Measurements from ENCODE around the gene HMGCL.

DNA sequence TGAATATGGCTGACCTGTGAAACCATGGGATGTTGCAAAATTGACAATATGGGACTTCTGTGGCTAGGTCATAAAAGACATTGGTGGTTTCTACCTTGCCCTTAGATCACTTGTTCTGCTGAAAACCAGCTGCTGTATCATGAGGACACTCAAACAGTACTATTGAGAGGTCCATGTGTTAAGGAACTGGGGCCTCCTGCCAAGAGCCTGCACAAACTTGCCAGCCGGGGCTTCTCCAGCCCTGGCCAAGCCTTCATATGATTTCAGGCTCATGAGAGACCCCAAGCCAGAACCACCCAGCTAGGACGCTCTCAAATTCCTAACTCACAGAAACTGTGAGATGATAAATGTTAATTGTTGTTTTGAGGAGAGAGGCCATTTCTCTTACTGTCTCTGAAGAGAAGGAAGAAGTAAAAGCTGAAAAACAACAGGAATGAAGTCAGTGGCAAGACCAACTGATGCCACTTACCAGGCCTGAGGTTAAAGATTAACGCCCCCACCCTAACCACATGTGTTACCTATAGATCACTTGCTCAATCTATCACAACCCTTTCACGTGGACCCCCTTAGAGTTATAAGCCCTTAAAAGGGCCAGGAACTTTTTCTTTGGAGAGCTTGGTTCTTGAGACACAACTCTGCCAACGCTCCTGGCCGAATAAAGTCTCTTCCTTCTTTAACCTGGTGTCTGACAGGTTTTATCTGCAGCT, 50.9 kb downstream of the HMGCL start:
- TF ChIP-seq, protein P1, sequence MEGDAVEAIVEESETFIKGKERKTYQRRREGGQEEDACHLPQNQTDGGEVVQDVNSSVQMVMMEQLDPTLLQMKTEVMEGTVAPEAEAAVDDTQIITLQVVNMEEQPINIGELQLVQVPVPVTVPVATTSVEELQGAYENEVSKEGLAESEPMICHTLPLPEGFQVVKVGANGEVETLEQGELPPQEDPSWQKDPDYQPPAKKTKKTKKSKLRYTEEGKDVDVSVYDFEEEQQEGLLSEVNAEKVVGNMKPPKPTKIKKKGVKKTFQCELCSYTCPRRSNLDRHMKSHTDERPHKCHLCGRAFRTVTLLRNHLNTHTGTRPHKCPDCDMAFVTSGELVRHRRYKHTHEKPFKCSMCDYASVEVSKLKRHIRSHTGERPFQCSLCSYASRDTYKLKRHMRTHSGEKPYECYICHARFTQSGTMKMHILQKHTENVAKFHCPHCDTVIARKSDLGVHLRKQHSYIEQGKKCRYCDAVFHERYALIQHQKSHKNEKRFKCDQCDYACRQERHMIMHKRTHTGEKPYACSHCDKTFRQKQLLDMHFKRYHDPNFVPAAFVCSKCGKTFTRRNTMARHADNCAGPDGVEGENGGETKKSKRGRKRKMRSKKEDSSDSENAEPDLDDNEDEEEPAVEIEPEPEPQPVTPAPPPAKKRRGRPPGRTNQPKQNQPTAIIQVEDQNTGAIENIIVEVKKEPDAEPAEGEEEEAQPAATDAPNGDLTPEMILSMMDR (IDR thresholded peaks at IDR 0.05) = no peak
- TF ChIP-seq EP300 (IDR thresholded peaks at IDR 0.05) (no peak), POLR2A (IDR thresholded peaks at IDR 0.05) (no peak)
